Neural progenitor cell (in vitro differentiated cells): Measurements from ENCODE around the gene PPP2R2C.

Experiments used
- CTCF ChIP-seq: fragments of 200-600 bp; sonication (generic); IDR thresholded peaks from 2 replicates; pipeline ENCODE4 v1.5.1; 2017; ENCODE audit warnings: antibody characterized with exemption, mild to moderate bottlenecking
- EZH2 ChIP-seq: fragments of 200-600 bp; sonication (generic); IDR thresholded peaks from 2 replicates; pipeline ENCODE4 v1.6.1; 2017; ENCODE audit warnings: antibody characterized with exemption, mild to moderate bottlenecking, moderate library complexity

- TF ChIP-seq CTCF (no peak), EZH2 (no peak)
Observed at GRCh38 chr4:6295495-6295894, 176.9 kb downstream of the PPP2R2C start.
